Adrenal gland (tissue), 12 donors: ENCODE results near the gene HAUS2. TPM values are rescaled to one million over a fixed set of nuclear protein-coding genes. Genes with fewer than 3 reads are reported as not detected.
"Not testable (repeated sequence)": the region's sequence is repeated elsewhere in the genome, so short reads cannot be mapped to it uniquely, and the experiment has no call there.

Experiments used
- DNase-seq, 7 donors: peaks; one replicate each; pipeline ENCODE4 v3.0.0-alpha.2; 2019 to 2020
- H3K27ac ChIP-seq, 5 donors: fragments of 200-600 bp; sonication (generic) in 4 of 5; 1 replicate in 3 of 5; 2 replicates in 2 of 5; pipeline versions ENCODE4 v1.5.1 to v1.8.0; 2016 to 2020; ENCODE audit warnings: mild to moderate bottlenecking in 1 of 5
- H3K27me3 ChIP-seq: fragments of 200-600 bp; 2 replicates; pipeline ENCODE4 v1.8.0; 2021
- H3K36me3 ChIP-seq, 2 donors: fragments of 200-600 bp; replicated peaks in 1 of 2; 1 replicate in 1 of 2; 2 replicates in 1 of 2; pipeline versions ENCODE4 v1.5.1 to v1.8.0; 2018 to 2022
- H3K4me1 ChIP-seq, 2 donors: fragments of 200-600 bp; replicated peaks in 1 of 2; 1 replicate in 1 of 2; 2 replicates in 1 of 2; pipeline versions ENCODE4 v1.5.1 to v1.8.0; 2018 to 2021
- H3K4me3 ChIP-seq, 4 donors: fragments of 200-600 bp; sonication (generic) in 3 of 4; one replicate each; pipeline ENCODE4 v1.5.1; 2016 to 2018
- H3K9me3 ChIP-seq, 3 donors: fragments of 200-600 bp; sonication (generic) in 1 of 3; replicated peaks in 1 of 3; 1 replicate in 2 of 3; 2 replicates in 1 of 3; pipeline versions ENCODE4 v1.5.1 to v1.8.0; 2016 to 2021
- CTCF ChIP-seq, 6 experiments: fragments of 450-650 bp in 4 of 6; fragments of 200-600 bp in 2 of 6; sonication (generic) in 1 of 6; IDR thresholded peaks; 1 replicate in 5 of 6; 2 replicates in 1 of 6; pipeline versions ENCODE4 v1.5.1 to v1.8.0; 2016 to 2021; ENCODE audit warnings: antibody characterized with exemption in 6 of 6, mild to moderate bottlenecking in 2 of 6, moderate library complexity in 1 of 6
- POLR2A ChIP-seq, 2 donors: fragments of 450-650 bp; IDR thresholded peaks; one replicate each; pipeline ENCODE4 v1.6.1; 2017; ENCODE audit warnings: antibody characterized with exemption in 2 of 2, mild to moderate bottlenecking in 2 of 2, moderate library complexity in 1 of 2
- WGBS, 4 donors: extraction: QIAGEN DNeasy Blood & Tissue Kit in 2 of 4; methylation state at CpG; one replicate each; pipeline versions ENCODE4 v1.1.5 to v1.1.7; 2013 to 2017; 5-methylcytosine and 5-hydroxymethylcytosine counted together
- intact Hi-C, 2 donors: fragments of 100-400 bp; cut with DNase I; formaldehyde crosslinking; loops; one replicate each; pipeline versions ENCODE4 v1.14.1 to v1.15.0; 2022 to 2023
- polyA plus RNA-seq, 3 donors: library from polyadenylated mRNA; stranded (reverse); fragments of 200-250 nt in 2 of 3; fragments of 350-450 nt in 1 of 3; fragmentation: Illumina TruSeq in 1 of 3; extraction: RNeasy Lipid Tissue Mini Kit (QIAGEN cat#74804) in 1 of 3; gene quantifications; one replicate each; pipeline ENCODE4 v1.2.3, GENCODE V29; 2013 to 2014
- total RNA-seq, 9 donors: library from RNA; depleted of rRNA in 4 of 9; stranded (reverse); fragments of >200 nt in 4 of 9; fragments of 120-200 nt in 1 of 9; fragmentation: NEBNext Ultra II Directional in 1 of 9; extraction: Animal tissue kit (Norgen Biotek cat#: 25700) in 1 of 9; gene quantifications; one replicate each; pipeline versions ENCODE4 v1.1.0 to v1.2.4, GENCODE V29; 2013 to 2023
- donor health status: healthy with polysubstance abuse.
- donor health status: Bipolar disorder and iron deficiency.
- donor health status: DM: yes; HTN: yes; CAD: no.
- donor health status: DM: no; HTN: no; CAD: no.
- donor health status: DM: no; HTN: no; CAD: no.
- donor health status: DM: yes; HTN: yes; CAD: no.

HAUS2 gene
- total and polyA plus RNA-seq, 12 donors: 5.8 to 57.9 (median 18.8) TPM

- intact Hi-C loops: no loop called here
- 63 to 72% (median 68%) methylated on average over 4 of the region's 4 CpGs for WGBS, 4 donors
Observed at GRCh38 chr15:42595626-42596240, 47.1 kb downstream of the HAUS2 start.

GRCh38 chr15:42601316-42601715 is 52.7 kb downstream of the HAUS2 start:
- H3K27me3 ChIP-seq, H3K9me3 ChIP-seq, H3K27ac ChIP-seq, H3K36me3 ChIP-seq, DNase-seq, H3K4me3 ChIP-seq, intact Hi-C loops: not testable (repeated sequence)
- H3K4me1 ChIP-seq: peaks cover 0 to 14% of the 10 kb centered on the region in 2 donors
- 94 to 97% (median 96%) methylated on average over 13 to 30 of the region's 30 CpGs for WGBS, 4 donors

More at GRCh38 chr15:42595626-42596240, 47.1 kb downstream of the HAUS2 start:
- Histone ChIP-seq H3K36me3 (no peaks in the 10 kb centered on the region), H3K27ac (no peak overlapping the region), H3K4me3 (no peak overlapping the region), H3K27me3 (no peaks in the 10 kb centered on the region), H3K4me1 (no peaks in the 10 kb centered on the region), H3K9me3 (no peaks in the 10 kb centered on the region)
- no peak for TF ChIP-seq CTCF (IDR thresholded peaks at IDR 0.05)
- TF ChIP-seq POLR2A (IDR thresholded peaks at IDR 0.05): no peak
- DNase-seq: no peak

- Histone ChIP-seq H3K9me3 (no peaks in the 10 kb centered on the region), H3K4me1 (peaks cover 0 to 14% of the 10 kb centered on the region in 2 donors), H3K27ac (no peak overlapping the region), H3K4me3 (no peak overlapping the region), H3K27me3 (no peaks in the 10 kb centered on the region), H3K36me3 (no peaks in the 10 kb centered on the region)
- no peak for DNase-seq
- intact Hi-C loops: no loop called here
- TF ChIP-seq POLR2A (IDR thresholded peaks at IDR 0.05) (no peak), CTCF (IDR thresholded peaks at IDR 0.05) (no peak)
- WGBS, 4 donors: 80 to 89% (median 82%) methylated on average over 3 of the region's 3 CpGs
Observed at GRCh38 chr15:42602501-42602900, 53.9 kb downstream of the HAUS2 start.

- intact Hi-C loops: no loop called here
- Histone ChIP-seq H3K27ac (no peak overlapping the region), H3K4me3 (no peak overlapping the region), H3K4me1 (peaks cover 0 to 25% of the 10 kb centered on the region in 2 donors), H3K27me3 (no peaks in the 10 kb centered on the region), H3K9me3 (no peaks in the 10 kb centered on the region), H3K36me3 (no peaks in the 10 kb centered on the region)
- WGBS, 4 donors: 85 to 98% (median 91%) methylated on average over 2 of the region's 2 CpGs
- TF ChIP-seq CTCF (IDR thresholded peaks at IDR 0.05): no peak
- no peak for TF ChIP-seq POLR2A (IDR thresholded peaks at IDR 0.05)
- no peak for DNase-seq
Observed at GRCh38 chr15:42603978-42604377, 55.3 kb downstream of the HAUS2 start.
